SK-N-SH (cell line): ENCODE measurements around the gene GPR42.

Source experiments
- CTCF ChIP-seq: fragments of 200-600 bp; sonication (generic); IDR thresholded peaks from 2 replicates; pipeline ENCODE4 v1.6.1; 2017; ENCODE audit warnings: antibody characterized with exemption, mild to moderate bottlenecking, moderate library complexity
- EZH2phosphoT487 ChIP-seq: fragments of 200-600 bp; sonication (generic); IDR thresholded peaks from 2 replicates; pipeline ENCODE4 v1.6.1; 2017; ENCODE audit warnings: low read depth, mixed run types, mild to moderate bottlenecking, antibody characterized with exemption, moderate library complexity, borderline replicate concordance
- FOXM1 ChIP-seq: IDR thresholded peaks from 2 replicates; pipeline ENCODE4 v1.4.0; 2012; ENCODE audit warnings: low read depth, mild to moderate bottlenecking
- GATA2 ChIP-seq: sonication (generic); formaldehyde crosslinking; IDR thresholded peaks from 2 replicates; pipeline ENCODE4 v1.5.0; 2020; ENCODE audit warnings: mild to moderate bottlenecking, missing genetic modification reagents

- TF ChIP-seq FOXM1 (no peak), EZH2phosphoT487 (no peak), CTCF (no peak), GATA2 (no peak)
These were observed 33.5 kb upstream of the GPR42 start for GRCh38 chr19:35337097-35337983.
